ENCODE results near the gene GAMT.
"Not testable (repeated sequence)": the region's sequence is repeated elsewhere in the genome, so short reads cannot be mapped to it uniquely, and the experiment has no call there.

GAMT gene

GRCh38 chr19:1441022-1441426 lies 39.7 kb upstream of the GAMT start:
- Histone ChIP-seq H3K23ac (ENCODE audit: low read length) (no peak overlapping the region), H3K79me1 (ENCODE audit: low read length) (peaks cover 6% of the 10 kb centered on the region), H4K8ac (ENCODE audit: low read depth, low read length) (no peak overlapping the region), H3K79me2 (ENCODE audit: control insufficient read depth, insufficient read depth, low read length, poor library complexity) (peaks cover 14% of the 10 kb centered on the region), H3K9ac (ENCODE audit: low read length) (peak overlapping the region; percentile 21), H2AFZ (ENCODE audit: insufficient read depth, low read length, poor library complexity) (no peak overlapping the region), H3K4me1 (ENCODE audit: control insufficient read depth in 1 of 2, insufficient read depth in 2 of 2, low read length in 2 of 2) (peaks cover 12 to 16% of the 10 kb centered on the region in 2 experiments), H2BK12ac (ENCODE audit: low read length) (no peak overlapping the region), H3K4me3 (ENCODE audit: low read depth, low read length) (no peak overlapping the region), H3K27me3 (ENCODE audit: insufficient read depth, low read length) (peaks cover 5% of the 10 kb centered on the region), H4K91ac (ENCODE audit: low read depth, low read length) (no peak overlapping the region), H4K12ac (ENCODE audit: low read depth, low read length) (no peak overlapping the region), H3K4ac (ENCODE audit: low read depth, low read length) (no peak overlapping the region), H3K14ac (ENCODE audit: low read length) (no peak overlapping the region), H3K4me2 (ENCODE audit: low read length) (no peak overlapping the region), H3K36me3 (ENCODE audit: control insufficient read depth in 1 of 2, insufficient read depth in 2 of 2, low read length in 2 of 2) (peaks cover 34 to 35% of the 10 kb centered on the region in 2 experiments), H2BK5ac (ENCODE audit: low read depth, low read length, poor library complexity) (no peak overlapping the region), H3K27ac (ENCODE audit: low read depth, low read length) (no peak overlapping the region), H3K18ac (ENCODE audit: low read length) (peak overlapping the region; percentile 42), H2AK5ac (ENCODE audit: low read length) (no peak overlapping the region), H3K9me3 (ENCODE audit: insufficient read depth, low read depth, low read length) (no peaks in the 10 kb centered on the region), H2BK120ac (ENCODE audit: insufficient read depth, low read length, poor library complexity) (no peak overlapping the region)
- no peak for DNase-seq
- WGBS (ENCODE audit: extremely low coverage, insufficient coverage, insufficient read length) = no CpG with 5 or more reads among the region's 9 CpGs

GRCh38 chr19:1440418-1440801 lies 39.1 kb upstream of the GAMT start:
- peaks cover under 1% of the 10 kb centered on the region for H3K27me3 ChIP-seq (ENCODE audit: insufficient read depth, low read length)
- peak overlapping the region; percentile 5 for H4K12ac ChIP-seq (ENCODE audit: low read depth, low read length)
- peak overlapping the region; percentile 60 for H2AFZ ChIP-seq (ENCODE audit: insufficient read depth, low read length, poor library complexity)
- H4K8ac ChIP-seq (ENCODE audit: low read depth, low read length) = no peak overlapping the region
- no peak overlapping the region for H3K27ac ChIP-seq (ENCODE audit: low read depth, low read length)
- no peak overlapping the region for H3K14ac ChIP-seq (ENCODE audit: low read length)
- no peak overlapping the region for H3K18ac ChIP-seq (ENCODE audit: low read length)
- H4K91ac ChIP-seq (ENCODE audit: low read depth, low read length) = no peak overlapping the region
- H3K79me1 ChIP-seq (ENCODE audit: low read length) = peaks cover 6% of the 10 kb centered on the region
- H3K4ac ChIP-seq (ENCODE audit: low read depth, low read length) = peak overlapping the region; percentile 28
- H3K23ac ChIP-seq (ENCODE audit: low read length) = no peak overlapping the region
- no peak for DNase-seq
- WGBS (ENCODE audit: extremely low coverage, insufficient coverage, insufficient read length) = no CpG with 5 or more reads among the region's 15 CpGs
- no peak overlapping the region for H3K4me2 ChIP-seq (ENCODE audit: low read length)
- no peak overlapping the region for H3K9ac ChIP-seq (ENCODE audit: low read length)
- H3K36me3 ChIP-seq (ENCODE audit: control insufficient read depth in 1 of 2, insufficient read depth in 2 of 2, low read length in 2 of 2) = peaks cover 37 to 39% of the 10 kb centered on the region in 2 experiments
- peaks cover 14% of the 10 kb centered on the region for H3K79me2 ChIP-seq (ENCODE audit: control insufficient read depth, insufficient read depth, low read length, poor library complexity)
- no peak overlapping the region for H2BK12ac ChIP-seq (ENCODE audit: low read length)
- no peak overlapping the region for H2BK5ac ChIP-seq (ENCODE audit: low read depth, low read length, poor library complexity)
- no peak overlapping the region for H2AK5ac ChIP-seq (ENCODE audit: low read length)
- no peak overlapping the region for H2BK120ac ChIP-seq (ENCODE audit: insufficient read depth, low read length, poor library complexity)
- peak overlapping the region; percentile 14 for H3K4me3 ChIP-seq (ENCODE audit: low read depth, low read length)
- H3K9me3 ChIP-seq (ENCODE audit: insufficient read depth, low read depth, low read length) = no peaks in the 10 kb centered on the region
- peaks cover 11 to 14% of the 10 kb centered on the region in 2 experiments for H3K4me1 ChIP-seq (ENCODE audit: control insufficient read depth in 1 of 2, insufficient read depth in 2 of 2, low read length in 2 of 2)

GRCh38 chr19:1439525-1440417 lies 38.4 kb upstream of the GAMT start:
- not testable (repeated sequence) for H4K8ac ChIP-seq (ENCODE audit: low read depth, low read length); H3K23ac ChIP-seq (ENCODE audit: low read length); H2AFZ ChIP-seq (ENCODE audit: insufficient read depth, low read length, poor library complexity); H3K4me1 ChIP-seq (ENCODE audit: control insufficient read depth in 1 of 2, insufficient read depth in 2 of 2, low read length in 2 of 2); H3K79me1 ChIP-seq (ENCODE audit: low read length); H3K27me3 ChIP-seq (ENCODE audit: insufficient read depth, low read length); H4K12ac ChIP-seq (ENCODE audit: low read depth, low read length); H3K14ac ChIP-seq (ENCODE audit: low read length); H4K91ac ChIP-seq (ENCODE audit: low read depth, low read length); H2BK12ac ChIP-seq (ENCODE audit: low read length); H2BK5ac ChIP-seq (ENCODE audit: low read depth, low read length, poor library complexity); H3K9me3 ChIP-seq (ENCODE audit: insufficient read depth, low read depth, low read length); H3K27ac ChIP-seq (ENCODE audit: low read depth, low read length); H2AK5ac ChIP-seq (ENCODE audit: low read length); DNase-seq; H2BK120ac ChIP-seq (ENCODE audit: insufficient read depth, low read length, poor library complexity); H3K18ac ChIP-seq (ENCODE audit: low read length)
- peak overlapping the region; percentile 99 for H3K4ac ChIP-seq (ENCODE audit: low read depth, low read length)
- H3K79me2 ChIP-seq (ENCODE audit: control insufficient read depth, insufficient read depth, low read length, poor library complexity) = peaks cover 14% of the 10 kb centered on the region
- no CpG with 5 or more reads among the region's 57 CpGs for WGBS (ENCODE audit: extremely low coverage, insufficient coverage, insufficient read length)
- peak overlapping the region; percentile 76 for H3K9ac ChIP-seq (ENCODE audit: low read length)
- H3K4me3 ChIP-seq (ENCODE audit: low read depth, low read length) = peak overlapping the region; percentile 55
- peaks cover 39 to 42% of the 10 kb centered on the region in 2 experiments for H3K36me3 ChIP-seq (ENCODE audit: control insufficient read depth in 1 of 2, insufficient read depth in 2 of 2, low read length in 2 of 2)
- peak overlapping the region; percentile 59 for H3K4me2 ChIP-seq (ENCODE audit: low read length)

- H4K12ac ChIP-seq (ENCODE audit: low read depth, low read length) = no peak overlapping the region
- H3K36me3 ChIP-seq (ENCODE audit: control insufficient read depth in 1 of 2, insufficient read depth in 2 of 2, low read length in 2 of 2) = peaks cover 48 to 50% of the 10 kb centered on the region in 2 experiments
- H3K9ac ChIP-seq (ENCODE audit: low read length) = peak overlapping the region; percentile 99
- H4K8ac ChIP-seq (ENCODE audit: low read depth, low read length) = peak overlapping the region; percentile 97
- H3K79me2 ChIP-seq (ENCODE audit: control insufficient read depth, insufficient read depth, low read length, poor library complexity) = peaks cover 14% of the 10 kb centered on the region
- H2AK5ac ChIP-seq (ENCODE audit: low read length) = peak overlapping the region; percentile 65
- peak overlapping the region; percentile 59 for H3K4me2 ChIP-seq (ENCODE audit: low read length)
- H3K79me1 ChIP-seq (ENCODE audit: low read length) = peaks cover 6% of the 10 kb centered on the region
- no CpG with 5 or more reads among the region's 26 CpGs for WGBS (ENCODE audit: extremely low coverage, insufficient coverage, insufficient read length)
- H3K4ac ChIP-seq (ENCODE audit: low read depth, low read length) = peak overlapping the region; percentile 99
- no peak overlapping the region for H2AFZ ChIP-seq (ENCODE audit: insufficient read depth, low read length, poor library complexity)
- no peak overlapping the region for H3K18ac ChIP-seq (ENCODE audit: low read length)
- no peak overlapping the region for H2BK120ac ChIP-seq (ENCODE audit: insufficient read depth, low read length, poor library complexity)
- no peaks in the 10 kb centered on the region for H3K9me3 ChIP-seq (ENCODE audit: insufficient read depth, low read depth, low read length)
- H2BK5ac ChIP-seq (ENCODE audit: low read depth, low read length, poor library complexity) = peak overlapping the region; percentile 96
- no peak for DNase-seq
- peak overlapping the region; percentile 94 for H4K91ac ChIP-seq (ENCODE audit: low read depth, low read length)
- H3K27ac ChIP-seq (ENCODE audit: low read depth, low read length) = no peak overlapping the region
- H3K14ac ChIP-seq (ENCODE audit: low read length) = peak overlapping the region; percentile 93
- no peaks in the 10 kb centered on the region for H3K27me3 ChIP-seq (ENCODE audit: insufficient read depth, low read length)
- no peak overlapping the region for H3K23ac ChIP-seq (ENCODE audit: low read length)
- H2BK12ac ChIP-seq (ENCODE audit: low read length) = no peak overlapping the region
- H3K4me1 ChIP-seq (ENCODE audit: control insufficient read depth in 1 of 2, insufficient read depth in 2 of 2, low read length in 2 of 2) = peaks cover 6 to 9% of the 10 kb centered on the region in 2 experiments
- H3K4me3 ChIP-seq (ENCODE audit: low read depth, low read length) = peak overlapping the region; percentile 97
Measured at GRCh38 chr19:1438933-1439354, 37.6 kb upstream of the GAMT start.

Measured in trophoblast cell (in vitro differentiated cells and primary cell).